Caco-2 (cell line): ENCODE measurements around the gene FGF22. TPM values are rescaled to one million over a fixed set of nuclear protein-coding genes. Genes with fewer than 3 reads are reported as not detected.

Experiments
- BruUV-seq: library from RNA; stranded (reverse); fragments of 400-500 nt; replicated peaks from 2 replicates; lab custom pipeline; 2021; lab: Mats Ljungman, UMichigan
- CTCF ChIA-PET: fragments of 300-600 bp; sonication (Branson Sonifier 250); formaldehyde crosslinking; loops from one replicate; lab custom pipeline; 2022; ENCODE audit warnings: antibody characterized with exemption; lab: Charles Lee
- POLR2A ChIA-PET: fragments of 300-600 bp; sonication (Branson Sonifier 250); formaldehyde crosslinking; loops from one replicate; lab custom pipeline; 2022; ENCODE audit warnings: antibody characterized with exemption; lab: Charles Lee
- DNase-seq, 2 experiments: peaks; one replicate each; pipeline versions ENCODE4 v3.0.0 to v3.0.0-alpha.2; 2020 to 2022
- H3K27me3 ChIP-seq: replicated peaks from 2 replicates; pipeline ENCODE4 v1.6.0; 2011; ENCODE audit warnings: low read length; ENCODE audit not compliant: control insufficient read depth, insufficient read depth
- H3K36me3 ChIP-seq: 2 replicates; pipeline ENCODE4 v1.5.1; 2011; ENCODE audit warnings: low read length; ENCODE audit not compliant: control insufficient read depth, insufficient read depth
- H3K4me1 ChIP-seq: fragments of 250-450 bp; sonication (Bioruptor Pico); 2 replicates; pipeline ENCODE4 v1.5.1; 2020; ENCODE audit warnings: mild to moderate bottlenecking
- H3K4me3 ChIP-seq: 2 replicates; pipeline ENCODE4 v1.5.1; 2011; ENCODE audit warnings: low read depth, mild to moderate bottlenecking, control low read depth, low read length
- H3K9me3 ChIP-seq: fragments of 250-450 bp; sonication (Bioruptor Pico); 2 replicates; pipeline ENCODE4 v1.5.1; 2020; ENCODE audit warnings: mild to moderate bottlenecking, moderate library complexity
- H3K27ac Mint-ChIP-seq: one replicate; pipeline ENCODE4 v1.8.0; 2022; ENCODE audit warnings: mixed read lengths; ENCODE audit not compliant: unreplicated experiment
- H3K27me3 Mint-ChIP-seq: one replicate; pipeline ENCODE4 v1.8.0; 2022; ENCODE audit warnings: mixed read lengths; ENCODE audit not compliant: insufficient read depth, unreplicated experiment
- H3K36me3 Mint-ChIP-seq: one replicate; pipeline ENCODE4 v1.8.0; 2022; ENCODE audit warnings: mild to moderate bottlenecking, mixed read lengths; ENCODE audit not compliant: insufficient read depth, unreplicated experiment
- H3K4me1 Mint-ChIP-seq: one replicate; pipeline ENCODE4 v1.8.0; 2022; ENCODE audit warnings: low read depth, mixed read lengths; ENCODE audit not compliant: unreplicated experiment
- H3K4me3 Mint-ChIP-seq: one replicate; pipeline ENCODE4 v1.8.0; 2022; ENCODE audit warnings: mild to moderate bottlenecking, moderate library complexity, mixed read lengths; ENCODE audit not compliant: unreplicated experiment
- H3K9me3 Mint-ChIP-seq: one replicate; pipeline ENCODE4 v1.8.0; 2022; ENCODE audit warnings: mixed read lengths; ENCODE audit not compliant: unreplicated experiment
- CTCF ChIP-seq, 2 experiments: fragments of 200-600 bp in 1 of 2; IDR thresholded peaks; 1 replicate in 1 of 2; 2 replicates in 1 of 2; pipeline versions ENCODE4 v1.5.1 to v1.8.0; 2011 to 2022; ENCODE audit warnings: antibody characterized with exemption in 1 of 2, control low read depth in 1 of 2, inconsistent platforms in 1 of 2, low read depth in 1 of 2, low read length in 1 of 2, mild to moderate bottlenecking in 1 of 2, moderate library complexity in 1 of 2; ENCODE audit not compliant: insufficient read depth in 1 of 2, severe bottlenecking in 1 of 2, unreplicated experiment in 1 of 2
- intact Hi-C: fragments of 100-400 bp; cut with micrococcal nuclease; formaldehyde crosslinking; loops from one replicate; pipeline ENCODE4 v1.10.0; 2022; ENCODE audit not compliant: unreplicated experiment
- total RNA-seq: library from RNA; stranded (reverse); gene quantifications from 2 replicates; pipeline ENCODE4 v1.2.3, GENCODE V29; 2022

FGF22 gene
- total RNA-seq, 1 experiment from 2014 or later: 0.68 TPM

GRCh38 chr19:613732-614567, 25.7 kb upstream of the FGF22 start:
- no peak overlapping the region for H3K4me3 Mint-ChIP-seq
- H3K27me3 Mint-ChIP-seq: no peaks in the 10 kb centered on the region
- peaks cover 18% of the 10 kb centered on the region for H3K36me3 Mint-ChIP-seq
- Histone ChIP-seq H3K4me3 (no peak overlapping the region), H3K4me1 (no peaks in the 10 kb centered on the region), H3K27me3 (no peaks in the 10 kb centered on the region), H3K36me3 (no peaks in the 10 kb centered on the region; the same call in 1 of the 2 replicates), H3K9me3 (no peaks in the 10 kb centered on the region)
- no peak overlapping the region for H3K27ac Mint-ChIP-seq
- ChIA-PET POLR2A (no interaction called here), CTCF (no interaction called here)
- H3K4me1 Mint-ChIP-seq: no peaks in the 10 kb centered on the region
- intact Hi-C loops: no loop called here
- DNase-seq: no peak
- no peak for TF ChIP-seq CTCF (IDR thresholded peaks at IDR 0.05; ENCODE audit: insufficient read depth in 1 of 2, low read depth in 1 of 2, low read length in 1 of 2, severe bottlenecking in 1 of 2, unreplicated experiment in 1 of 2)
- BruUV-seq: no TSS peak
- no peaks in the 10 kb centered on the region for H3K9me3 Mint-ChIP-seq

GRCh38 chr19:615619-616018, 24.1 kb upstream of the FGF22 start:
- no peak for TF ChIP-seq CTCF (IDR thresholded peaks at IDR 0.05; ENCODE audit: insufficient read depth in 1 of 2, low read depth in 1 of 2, low read length in 1 of 2, severe bottlenecking in 1 of 2, unreplicated experiment in 1 of 2)
- Mint-ChIP-seq H3K4me1 (no peaks in the 10 kb centered on the region), H3K9me3 (no peaks in the 10 kb centered on the region), H3K4me3 (no peak overlapping the region), H3K36me3 (peaks cover 31% of the 10 kb centered on the region), H3K27me3 (no peaks in the 10 kb centered on the region), H3K27ac (no peak overlapping the region)
- ChIA-PET CTCF (no interaction called here), POLR2A (no interaction called here)
- no TSS peak for BruUV-seq
- Histone ChIP-seq H3K9me3 (no peaks in the 10 kb centered on the region), H3K4me3 (no peak overlapping the region), H3K27me3 (no peaks in the 10 kb centered on the region), H3K4me1 (no peaks in the 10 kb centered on the region), H3K36me3 (no peaks in the 10 kb centered on the region; the same call in 1 of the 2 replicates)
- intact Hi-C loops: no loop called here
- no peak for DNase-seq

GRCh38 chr19:616062-616700, 23.5 kb upstream of the FGF22 start:
- intact Hi-C loops: no loop called here
- Histone ChIP-seq H3K27me3 (no peaks in the 10 kb centered on the region), H3K36me3 (no peaks in the 10 kb centered on the region; the same call in 1 of the 2 replicates), H3K4me1 (no peaks in the 10 kb centered on the region), H3K9me3 (no peaks in the 10 kb centered on the region), H3K4me3 (no peak overlapping the region)
- ChIA-PET POLR2A (no interaction called here), CTCF (interaction anchor here (0.6 kb wide), 1 partner anchor 11 kb away, joined by 8 read pairs; no protein-coding TSS in a partner anchor)
- Mint-ChIP-seq H3K4me1 (no peaks in the 10 kb centered on the region), H3K36me3 (peaks cover 31% of the 10 kb centered on the region), H3K27ac (no peak overlapping the region), H3K4me3 (no peak overlapping the region), H3K27me3 (no peaks in the 10 kb centered on the region), H3K9me3 (no peaks in the 10 kb centered on the region)
- DNase-seq: no peak
- TF ChIP-seq CTCF (IDR thresholded peaks at IDR 0.05; ENCODE audit: insufficient read depth in 1 of 2, low read depth in 1 of 2, low read length in 1 of 2, severe bottlenecking in 1 of 2, unreplicated experiment in 1 of 2): no peak
- no TSS peak for BruUV-seq
